AG09319 (cell line): ENCODE measurements around the gene MRM1.

ENCODE experiments used
- DNase-seq: peaks from one replicate; pipeline ENCODE4 v3.0.0-alpha.2; 2010; ENCODE audit warnings: low read depth; ENCODE audit errors: extremely low read depth
- TF ChIP-seq, protein P1 (sequence below): IDR thresholded peaks from 2 replicates; pipeline ENCODE4 v1.5.1; 2011; ENCODE audit warnings: low read depth, mild to moderate bottlenecking, inconsistent platforms, low read length, moderate library complexity

MRM1 gene

GRCh38 chr17:36601303-36602029 is at the start of gene MRM1:
MRM1 (plus strand) TSS chr17:36601583; CDS start chr17:36601811, 228 bp downstream.
- peak; percentile 68 for DNase-seq
- TF ChIP-seq, protein P1, sequence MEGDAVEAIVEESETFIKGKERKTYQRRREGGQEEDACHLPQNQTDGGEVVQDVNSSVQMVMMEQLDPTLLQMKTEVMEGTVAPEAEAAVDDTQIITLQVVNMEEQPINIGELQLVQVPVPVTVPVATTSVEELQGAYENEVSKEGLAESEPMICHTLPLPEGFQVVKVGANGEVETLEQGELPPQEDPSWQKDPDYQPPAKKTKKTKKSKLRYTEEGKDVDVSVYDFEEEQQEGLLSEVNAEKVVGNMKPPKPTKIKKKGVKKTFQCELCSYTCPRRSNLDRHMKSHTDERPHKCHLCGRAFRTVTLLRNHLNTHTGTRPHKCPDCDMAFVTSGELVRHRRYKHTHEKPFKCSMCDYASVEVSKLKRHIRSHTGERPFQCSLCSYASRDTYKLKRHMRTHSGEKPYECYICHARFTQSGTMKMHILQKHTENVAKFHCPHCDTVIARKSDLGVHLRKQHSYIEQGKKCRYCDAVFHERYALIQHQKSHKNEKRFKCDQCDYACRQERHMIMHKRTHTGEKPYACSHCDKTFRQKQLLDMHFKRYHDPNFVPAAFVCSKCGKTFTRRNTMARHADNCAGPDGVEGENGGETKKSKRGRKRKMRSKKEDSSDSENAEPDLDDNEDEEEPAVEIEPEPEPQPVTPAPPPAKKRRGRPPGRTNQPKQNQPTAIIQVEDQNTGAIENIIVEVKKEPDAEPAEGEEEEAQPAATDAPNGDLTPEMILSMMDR = peak; percentile 23

DNA sequence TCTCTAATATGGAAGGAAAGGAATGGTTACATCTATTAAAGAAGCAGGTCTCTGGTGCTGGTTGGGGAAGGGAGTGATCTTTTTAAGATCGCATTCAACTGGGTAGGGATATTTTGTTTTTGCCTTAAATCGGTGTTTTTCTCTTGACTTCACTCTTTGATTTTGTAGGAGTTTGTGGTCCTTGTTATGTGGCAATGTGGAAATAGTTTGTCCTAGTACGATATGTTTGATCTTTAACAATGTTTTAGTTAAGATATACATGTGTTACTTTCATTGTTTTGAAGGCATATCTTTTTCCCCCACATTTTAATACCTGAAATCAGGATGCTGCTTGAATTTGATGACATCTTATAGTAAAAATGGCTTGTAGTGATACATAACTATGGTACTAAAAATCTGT is 47.9 kb upstream of the MRM1 start:
- TF ChIP-seq, protein P1 = no peak
- DNase-seq = no peak

DNA sequence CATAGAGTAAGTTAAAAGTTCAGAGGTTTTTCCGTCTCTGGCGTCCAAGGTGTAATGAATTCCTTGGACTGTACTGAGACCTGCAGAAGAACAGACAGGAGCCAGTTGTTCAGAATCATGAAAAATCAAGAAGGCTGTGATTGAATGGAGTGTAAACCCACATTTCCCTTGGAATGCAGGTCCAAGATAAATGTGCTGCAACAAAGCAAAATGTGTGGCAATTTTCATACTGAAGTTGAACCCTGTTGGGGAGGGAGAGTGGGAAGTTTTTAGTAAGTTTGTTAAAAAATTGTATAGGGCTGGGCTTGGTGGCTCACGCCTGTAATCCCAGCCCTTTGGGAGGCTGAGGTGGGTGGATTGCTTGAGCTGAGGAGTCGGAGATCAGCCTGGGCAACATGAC is 35.3 kb upstream of the MRM1 start:
- TF ChIP-seq, protein P1 = no peak
- no peak for DNase-seq

DNA sequence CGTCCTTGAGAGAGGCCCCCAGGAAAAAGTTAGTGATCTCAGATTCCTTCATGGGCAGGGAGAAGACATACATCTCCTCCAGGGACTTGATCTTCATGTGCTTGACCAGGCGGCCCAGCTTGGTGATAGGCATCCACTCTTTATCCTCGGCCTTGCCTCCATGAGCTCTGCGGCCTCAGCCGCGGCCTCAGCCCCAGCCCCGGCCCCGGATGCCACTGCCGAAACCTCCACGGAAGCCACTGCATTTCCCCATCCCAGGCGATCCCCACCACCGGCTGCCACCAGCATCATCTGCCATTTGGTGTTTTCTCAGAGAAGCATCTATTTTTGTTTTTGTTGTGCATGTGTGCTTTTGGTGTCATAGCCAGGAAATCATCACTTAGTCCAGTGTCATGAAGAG is 26.4 kb upstream of the MRM1 start:
- TF ChIP-seq, protein P1 = no peak

GRCh38 chr17:36576793-36577192 is 24.6 kb upstream of the MRM1 start:
- TF ChIP-seq, protein P1 = no peak
- DNase-seq = no peak

More for the DNA sequence above, 26.4 kb upstream of the MRM1 start:
- DNase-seq = no peak

- no peak for DNase-seq
- TF ChIP-seq, protein P1 = no peak
These were observed 22.7 kb upstream of the MRM1 start for GRCh38 chr17:36578671-36579070.

DNA sequence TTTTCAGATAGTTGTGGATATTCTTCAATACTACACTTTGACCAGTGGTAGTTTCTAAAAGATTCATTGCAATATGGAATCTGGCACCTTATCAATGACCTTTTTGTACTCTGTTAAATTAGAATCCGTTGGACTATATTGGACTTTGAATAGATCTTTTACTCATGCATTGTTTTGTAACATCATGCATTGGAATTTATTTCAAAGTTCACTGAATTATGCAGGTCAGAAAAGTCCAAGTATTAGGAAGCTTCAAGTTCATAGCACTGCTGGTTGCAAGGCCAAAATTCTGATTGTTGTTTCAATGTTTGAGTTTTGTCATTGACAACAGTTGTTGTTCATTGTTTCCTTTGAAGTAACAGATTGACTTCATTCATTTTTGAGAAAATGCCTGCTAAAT is 17.6 kb upstream of the MRM1 start:
- TF ChIP-seq, protein P1 = no peak
- DNase-seq = no peak
